Testis (tissue), 3 donors: Measurements from ENCODE around the gene EPN3. TPM values are rescaled to one million over a fixed set of nuclear protein-coding genes. Genes with fewer than 3 reads are reported as not detected.
A peak's percentile ranks its signal among the peaks of the same experiment; 100 is the strongest.

Experiments used
- DNase-seq: peaks from one replicate; pipeline ENCODE4 v3.0.0-alpha.2; 2019
- H3K27ac ChIP-seq, 2 donors: fragments of 200-600 bp; sonication (generic); one replicate each; pipeline ENCODE4 v1.5.1; 2019
- H3K27me3 ChIP-seq: fragments of 200-600 bp; sonication (generic); one replicate; pipeline ENCODE4 v1.5.1; 2019
- H3K36me3 ChIP-seq: fragments of 200-600 bp; sonication (generic); one replicate; pipeline ENCODE4 v1.5.1; 2017; ENCODE audit warnings: low read depth; ENCODE audit errors: missing control alignments
- H3K4me1 ChIP-seq: fragments of 200-600 bp; sonication (generic); one replicate; pipeline ENCODE4 v1.5.1; 2019
- H3K4me3 ChIP-seq, 2 donors: fragments of 200-600 bp; sonication (generic); one replicate each; pipeline ENCODE4 v1.5.1; 2017 to 2019
- H3K9me3 ChIP-seq: fragments of 200-600 bp; sonication (generic); one replicate; pipeline ENCODE4 v1.5.1; 2017
- CTCF ChIP-seq, 3 experiments: fragments of 450-650 bp in 2 of 3; fragments of 200-600 bp in 1 of 3; sonication (generic) in 1 of 3; IDR thresholded peaks; one replicate each; pipeline ENCODE4 v1.5.1; 2016 to 2019; ENCODE audit warnings: antibody characterized with exemption in 3 of 3, mild to moderate bottlenecking in 2 of 3, moderate library complexity in 1 of 3
- POLR2A ChIP-seq: fragments of 450-650 bp; IDR thresholded peaks from one replicate; pipeline ENCODE4 v1.6.1; 2017; ENCODE audit warnings: antibody characterized with exemption, mild to moderate bottlenecking, moderate library complexity
- WGBS, 2 donors: methylation state at CpG; one replicate each; pipeline ENCODE4 v1.1.5; 2018; 5-methylcytosine and 5-hydroxymethylcytosine counted together
- intact Hi-C: fragments of 100-400 bp; cut with DNase I; formaldehyde crosslinking; loops from one replicate; pipeline ENCODE4 v1.15.1; 2023; ENCODE audit warnings: low total_unique reads
- polyA plus RNA-seq: library from polyadenylated mRNA; stranded (reverse); fragments of 350-450 nt; fragmentation: Illumina TruSeq; extraction: RNeasy Lipid Tissue Mini Kit (QIAGEN cat#74804); gene quantifications from one replicate; pipeline ENCODE4 v1.2.3, GENCODE V29; 2014; ENCODE audit warnings: low read depth, low replicate concordance; ENCODE audit not compliant: insufficient read depth
- total RNA-seq, 2 donors: library from RNA; depleted of rRNA; stranded (reverse); fragments of >200 nt; gene quantifications; one replicate each; pipeline ENCODE4 v1.2.3, GENCODE V29; 2016

EPN3 gene
- total and polyA plus RNA-seq, 3 donors from 2014 or later: 4.9 to 6.3 (median 6.3) TPM

- no peak for DNase-seq
- intact Hi-C loops: loop anchor here (5.0 kb wide), 1 partner anchor 151 kb away; no protein-coding TSS in a partner anchor
- TF ChIP-seq CTCF (IDR thresholded peaks at IDR 0.05): no peak
- no peak for TF ChIP-seq POLR2A
- H3K36me3 ChIP-seq: no peaks in the 10 kb centered on the region
- H3K27me3 ChIP-seq: no peaks in the 10 kb centered on the region
- H3K4me1 ChIP-seq: peaks cover 20% of the 10 kb centered on the region
- no peaks in the 10 kb centered on the region for H3K9me3 ChIP-seq
- H3K4me3 ChIP-seq: peak overlapping the region; percentile 61 to 79
- WGBS, 2 donors: 36 to 63% methylated on average over 3 to 4 of the region's 4 CpGs
- H3K27ac ChIP-seq: peak overlapping the region in 1 of 2 donors; percentile 81
These were observed 14.1 kb downstream of the EPN3 start for GRCh38 chr17:50546701-50547034.

GRCh38 chr17:50547035-50547735 is 14.7 kb downstream of the EPN3 start, which contains the start of gene SPATA20:
SPATA20 (plus strand) TSS chr17:50547174; CDS start chr17:50547209, 35 bp downstream.
- intact Hi-C loops: loop anchor here (5.0 kb wide), 1 partner anchor 150 kb away; no protein-coding TSS in a partner anchor
- peak; percentile 96 for DNase-seq
- Histone ChIP-seq H3K27ac (peak within 1 kb of the TSS; percentile 74 to 81), H3K36me3 (no peaks in the 10 kb centered on the region), H3K27me3 (no peaks in the 10 kb centered on the region), H3K4me3 (peak within 1 kb of the TSS; percentile 61 to 79), H3K4me1 (peaks cover 19% of the 10 kb centered on the region), H3K9me3 (no peaks in the 10 kb centered on the region)
- peak; percentile 71 for TF ChIP-seq POLR2A
- TF ChIP-seq CTCF (IDR thresholded peaks at IDR 0.05): peak; percentile 96 to 99 (median 98)
- WGBS, 2 donors: 2 to 3% methylated on average over 13 to 42 of the region's 42 CpGs

- Histone ChIP-seq H3K4me1 (peaks cover 14% of the 10 kb centered on the region), H3K9me3 (no peaks in the 10 kb centered on the region), H3K27me3 (no peaks in the 10 kb centered on the region), H3K27ac (peak overlapping the region; percentile 74 to 81), H3K36me3 (no peaks in the 10 kb centered on the region), H3K4me3 (peak overlapping the region; percentile 61 to 79)
- DNase-seq: no peak
- TF ChIP-seq POLR2A (no peak), CTCF (IDR thresholded peaks at IDR 0.05) (no peak)
- 67 to 71% methylated on average over 1 to 5 of the region's 5 CpGs for WGBS, 2 donors
- intact Hi-C loops: loop anchor here (5.0 kb wide), 1 partner anchor 150 kb away; no protein-coding TSS in a partner anchor
These were observed 15.2 kb downstream of the EPN3 start for GRCh38 chr17:50547736-50548083.

- 82 to 89% methylated on average over 16 to 18 of the region's 18 CpGs for WGBS, 2 donors
These were observed 16.3 kb downstream of the EPN3 start for GRCh38 chr17:50548831-50549230.

More at GRCh38 chr17:50548831-50549230, 16.3 kb downstream of the EPN3 start:
- Histone ChIP-seq H3K4me1 (peaks cover 13% of the 10 kb centered on the region), H3K9me3 (no peaks in the 10 kb centered on the region), H3K36me3 (no peaks in the 10 kb centered on the region), H3K27me3 (no peaks in the 10 kb centered on the region), H3K4me3 (no peak overlapping the region), H3K27ac (no peak overlapping the region)
- intact Hi-C loops: loop anchor here (5.0 kb wide), 1 partner anchor 148 kb away; no protein-coding TSS in a partner anchor
- DNase-seq: no peak
- TF ChIP-seq CTCF (IDR thresholded peaks at IDR 0.05) (no peak), POLR2A (no peak)
